Right kidney (tissue), 1 donor: Measurements from ENCODE around the gene ACSBG1.

Experiments
- DNase-seq: peaks from one replicate; pipeline ENCODE4 v3.0.0-alpha.2; 2016

The ACSBG1 gene

GRCh38 chr15:78220713-78221112 is 13.7 kb downstream of the ACSBG1 start:
- no peak for DNase-seq

DNA sequence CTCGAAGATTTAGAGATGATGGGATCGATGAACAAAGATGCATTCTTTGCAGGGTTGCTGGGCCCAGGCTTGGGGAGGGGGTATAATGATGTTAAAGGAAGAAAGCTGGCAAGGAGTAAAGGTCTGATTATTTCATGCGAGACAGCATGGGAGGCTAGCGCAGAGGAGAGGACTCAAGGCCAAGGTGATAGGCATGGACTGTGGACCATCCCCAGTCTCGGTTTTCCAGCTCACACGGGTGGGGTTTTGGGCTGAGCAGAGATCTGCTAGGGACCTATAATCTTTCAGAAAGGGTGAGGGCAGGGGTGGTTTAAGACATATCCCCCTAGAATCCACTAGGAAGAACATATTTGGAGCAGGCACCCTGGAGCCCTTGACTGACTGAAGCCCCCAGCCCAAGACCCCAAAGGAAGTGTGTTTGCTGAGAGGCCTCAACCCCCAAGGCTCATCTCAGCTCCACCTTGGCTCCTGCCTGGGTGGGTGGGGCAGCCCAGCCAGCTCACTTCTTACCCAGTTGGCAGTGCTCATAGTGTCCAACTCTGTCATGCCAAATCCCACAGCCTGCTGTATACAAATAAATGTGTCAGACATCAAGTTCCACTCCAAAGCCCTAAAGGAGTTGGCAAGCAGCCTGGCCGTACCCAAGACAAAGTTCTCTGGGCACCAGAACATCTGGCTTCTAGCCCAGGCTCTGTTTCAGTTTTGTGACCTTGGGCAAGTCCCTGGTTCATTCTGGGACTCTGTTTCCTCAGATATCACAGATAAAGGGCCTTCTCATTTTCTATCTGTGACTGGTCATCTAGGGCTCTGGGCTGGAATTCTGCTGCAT is 17.9 kb downstream of the ACSBG1 start:
- no peak for DNase-seq

DNA sequence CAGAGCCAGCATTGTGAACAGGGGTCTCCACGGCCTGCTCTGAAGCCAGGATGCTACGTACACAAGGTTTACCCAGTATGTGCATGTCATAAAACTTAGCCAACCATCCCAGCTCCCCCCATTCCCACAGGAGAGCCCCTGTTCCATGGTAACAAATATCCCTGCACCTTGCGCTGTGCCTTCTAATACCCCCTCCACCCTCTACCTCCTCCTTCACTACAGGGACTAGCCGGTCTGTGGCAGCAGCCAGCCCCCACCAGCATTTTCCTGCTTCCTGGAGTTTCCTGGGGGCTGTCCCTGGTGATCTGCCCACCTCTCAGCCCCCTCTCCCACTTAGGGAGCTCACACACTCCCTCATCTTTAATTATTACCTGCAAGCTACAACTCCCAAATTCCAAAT is 20.4 kb downstream of the ACSBG1 start:
- DNase-seq, result no peak

GRCh38 chr15:78213425-78213750 is 21.0 kb downstream of the ACSBG1 start:
- DNase-seq, result no peak

DNA sequence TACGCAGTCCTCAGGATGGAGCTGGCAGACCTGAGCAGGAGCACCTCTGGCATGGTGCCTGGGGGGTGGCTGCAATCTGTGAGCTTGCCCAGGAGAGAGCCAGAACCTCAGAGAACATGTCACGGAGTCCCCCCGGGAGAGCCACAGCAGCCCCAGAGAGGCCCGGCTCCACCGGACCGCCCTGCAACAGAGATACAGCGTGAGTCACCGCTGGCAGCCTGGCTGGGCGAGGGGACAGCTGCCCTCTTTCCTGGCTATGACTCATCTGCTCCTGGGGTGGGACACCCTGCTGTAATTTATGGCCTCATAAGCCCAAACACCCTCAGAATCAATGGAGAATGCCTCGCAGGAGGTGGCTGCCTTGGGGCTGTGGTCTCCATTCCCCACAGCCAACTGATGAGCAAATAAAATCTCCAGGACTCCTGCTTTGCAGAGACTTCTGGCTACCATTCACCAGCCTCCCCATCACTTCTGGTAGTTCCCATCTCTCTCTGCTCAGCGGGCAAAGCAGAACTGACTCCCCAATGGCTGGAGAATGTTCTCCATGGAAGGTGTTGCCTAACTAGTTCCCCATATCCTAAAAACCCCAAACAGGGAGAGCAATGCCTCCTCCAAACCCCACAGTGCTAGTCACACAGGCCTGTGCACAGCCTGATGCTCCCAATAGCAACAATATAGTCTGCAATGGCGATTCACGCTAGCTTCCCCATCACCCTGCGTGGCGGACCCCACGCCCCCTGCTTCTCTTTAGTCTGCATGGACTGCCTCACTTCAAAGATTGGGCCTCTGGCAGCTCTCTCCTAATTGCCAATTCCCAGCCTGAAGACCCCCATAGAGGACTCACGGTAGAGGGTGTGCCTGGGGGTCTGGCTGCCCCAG is 21.6 kb downstream of the ACSBG1 start:
- DNase-seq, result no peak

DNA sequence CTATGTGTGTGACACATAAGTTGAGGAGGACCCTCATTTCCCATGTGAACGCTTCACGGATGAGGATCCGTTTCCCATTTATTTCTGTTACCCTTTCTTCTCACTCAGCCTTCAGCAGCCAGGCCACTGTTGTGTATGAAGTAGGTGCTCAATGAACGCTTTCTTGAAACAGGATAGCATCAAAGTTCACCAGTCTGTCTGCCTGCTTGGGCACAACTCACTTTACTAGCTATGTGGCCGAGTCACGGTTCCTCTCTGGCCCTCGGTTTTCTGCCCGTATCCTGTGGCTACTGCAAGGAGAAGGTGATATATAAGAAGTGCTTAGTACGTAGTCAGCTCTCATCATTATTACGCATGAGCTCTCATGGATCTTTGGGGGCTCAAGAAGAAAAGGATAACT is 22.4 kb downstream of the ACSBG1 start:
- DNase-seq, result no peak

DNA sequence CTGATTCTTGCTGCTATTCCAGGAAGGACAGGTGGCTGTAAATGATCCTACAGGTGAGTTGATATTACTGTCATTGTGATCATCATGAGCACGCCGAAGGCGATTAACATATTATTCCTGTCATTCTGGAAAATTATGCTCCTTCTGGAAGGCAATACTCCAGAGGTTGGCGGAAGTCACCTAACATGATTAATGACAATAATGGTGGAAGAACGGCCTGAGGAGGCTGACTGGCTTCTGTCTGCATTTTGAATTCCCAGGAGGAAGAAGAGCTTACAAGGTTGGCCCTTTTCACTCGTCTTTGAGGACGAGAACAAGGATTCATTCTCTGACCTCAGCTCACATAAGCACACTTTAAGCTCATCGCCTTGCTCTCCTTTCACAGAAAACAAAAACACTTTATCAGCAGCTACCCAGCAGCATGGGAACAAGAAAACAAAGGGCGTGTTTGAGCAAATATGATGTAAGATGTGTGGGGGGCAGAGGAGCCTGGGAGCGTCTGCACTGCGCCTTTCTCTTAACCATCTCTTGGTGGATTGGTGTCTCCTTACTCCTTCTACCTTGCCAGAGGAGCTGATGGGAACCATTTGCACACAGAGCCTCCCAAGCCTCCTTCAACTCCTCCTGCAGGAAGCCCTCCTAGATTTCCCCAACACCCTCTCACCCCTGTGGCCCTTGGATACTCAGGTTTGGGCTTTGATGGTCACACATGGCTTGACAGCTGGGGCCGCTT is 23.0 kb downstream of the ACSBG1 start:
- DNase-seq, result no peak

DNA sequence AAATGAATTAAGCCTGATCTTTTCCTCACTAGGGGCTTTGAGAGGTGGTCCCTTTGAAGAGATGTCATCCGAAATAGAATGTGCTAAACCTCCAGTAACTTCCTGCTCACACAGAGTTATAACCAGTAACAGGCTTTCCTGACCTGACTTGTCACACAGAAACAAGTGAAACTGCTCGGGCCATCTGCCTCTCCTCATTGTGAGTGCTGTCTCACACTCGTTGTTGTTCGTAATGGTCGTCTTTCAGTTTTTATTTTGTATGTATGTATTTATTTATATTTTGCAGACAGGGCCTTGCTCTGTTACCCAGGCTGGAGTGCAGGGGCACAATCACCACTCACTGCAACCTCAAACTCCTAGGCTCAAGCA is 24.0 kb downstream of the ACSBG1 start:
- DNase-seq, result no peak

DNA sequence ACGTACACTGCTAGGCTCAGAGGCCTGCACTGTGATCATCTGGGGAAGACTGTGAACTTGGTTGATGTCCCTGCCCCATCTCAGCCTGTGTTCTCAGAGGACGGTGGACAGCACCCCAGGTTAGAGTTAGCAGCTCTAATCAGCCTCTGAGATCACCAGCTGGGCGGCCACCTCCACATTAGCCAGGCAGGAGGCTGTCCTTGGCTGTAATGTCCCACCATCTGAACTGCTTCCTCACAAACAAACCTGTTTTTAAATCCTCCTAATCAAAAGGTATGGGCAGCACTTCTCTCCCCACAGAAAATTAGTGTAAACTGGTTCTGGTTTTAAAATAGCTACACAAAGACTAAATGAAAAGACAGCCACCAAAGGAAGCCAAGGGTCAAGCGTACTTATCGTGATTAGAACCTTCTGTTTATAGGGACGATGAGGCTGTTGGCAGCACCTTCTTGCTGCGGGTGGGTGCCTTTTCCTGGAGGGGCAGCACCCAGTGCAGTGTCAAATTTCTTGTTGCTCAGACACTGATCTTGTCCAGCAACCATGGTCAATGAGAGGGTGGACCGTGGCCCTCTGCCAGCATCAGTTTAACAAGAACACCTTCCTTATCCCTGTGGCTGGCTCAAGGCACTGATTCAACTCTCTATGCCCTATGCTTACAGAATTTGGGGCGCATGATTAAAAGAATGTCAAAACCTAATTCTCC is 24.6 kb downstream of the ACSBG1 start:
- DNase-seq, result no peak

DNA sequence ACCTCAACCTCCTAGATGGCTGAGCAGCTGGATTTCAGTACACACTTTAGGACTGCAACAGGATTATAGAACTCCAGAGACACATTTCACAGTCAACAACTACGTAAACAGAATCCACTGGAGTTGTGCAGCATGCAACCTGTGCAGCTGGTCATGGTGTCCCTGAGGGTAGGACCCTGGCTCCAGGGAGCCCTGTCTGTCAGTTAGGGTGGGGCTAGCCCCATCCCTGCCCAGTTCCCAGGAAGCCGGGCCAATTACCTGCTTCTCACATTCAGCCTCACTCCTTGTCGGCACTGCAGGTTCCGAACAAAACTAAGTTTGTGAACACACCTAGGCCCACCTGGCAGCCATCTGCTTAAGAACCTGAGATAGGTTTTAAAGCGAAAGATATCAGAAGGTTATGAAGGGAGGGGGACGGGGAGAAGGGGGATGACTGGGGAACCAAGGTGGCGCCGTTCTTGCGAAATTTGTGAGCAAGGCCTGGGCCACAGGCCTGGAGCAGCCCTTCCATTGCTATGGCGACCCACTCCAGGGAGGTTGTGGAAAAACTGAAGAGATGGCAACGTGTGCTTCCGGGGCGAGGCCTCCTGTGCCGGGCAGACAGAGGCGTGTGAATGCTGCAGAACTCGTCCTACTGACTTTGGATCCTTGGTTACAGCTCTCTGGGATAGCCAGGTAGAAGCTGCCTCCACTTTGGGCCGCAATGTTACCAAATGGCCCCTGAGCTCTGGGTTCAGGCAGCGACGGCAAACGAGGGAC is 25.3 kb downstream of the ACSBG1 start:
- DNase-seq, result no peak

DNA sequence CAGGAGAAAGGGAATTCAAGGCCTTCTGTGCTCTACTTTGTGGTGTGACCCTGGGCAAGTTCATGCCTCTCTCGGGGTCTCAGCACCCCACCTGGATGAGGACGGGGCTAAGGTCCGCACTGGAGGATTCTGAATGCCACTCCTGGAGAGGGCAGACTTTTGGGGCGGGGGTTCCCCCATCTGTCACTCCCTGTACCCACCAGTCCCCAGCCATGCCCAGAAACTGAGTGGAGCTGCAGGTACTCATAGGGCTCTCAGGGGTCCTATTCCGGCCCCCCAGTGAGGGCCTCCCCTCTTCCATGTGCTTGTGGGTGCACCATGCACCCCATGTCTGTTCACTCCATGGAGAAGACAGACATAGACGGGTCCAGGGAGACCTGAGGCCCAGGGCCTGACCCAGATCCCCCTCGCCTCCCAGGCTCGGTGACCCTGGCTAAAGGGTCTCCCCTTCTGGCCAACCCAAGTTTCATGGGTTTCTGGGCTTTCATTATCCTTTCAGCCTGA is 26.0 kb downstream of the ACSBG1 start:
- no peak for DNase-seq

- no peak for DNase-seq
These were observed 26.6 kb downstream of the ACSBG1 start for GRCh38 chr15:78207641-78208340.

GRCh38 chr15:78207110-78207458 is 27.3 kb downstream of the ACSBG1 start:
- no peak for DNase-seq

- no peak for DNase-seq
These were observed 27.8 kb downstream of the ACSBG1 start for GRCh38 chr15:78206326-78207109.

DNA sequence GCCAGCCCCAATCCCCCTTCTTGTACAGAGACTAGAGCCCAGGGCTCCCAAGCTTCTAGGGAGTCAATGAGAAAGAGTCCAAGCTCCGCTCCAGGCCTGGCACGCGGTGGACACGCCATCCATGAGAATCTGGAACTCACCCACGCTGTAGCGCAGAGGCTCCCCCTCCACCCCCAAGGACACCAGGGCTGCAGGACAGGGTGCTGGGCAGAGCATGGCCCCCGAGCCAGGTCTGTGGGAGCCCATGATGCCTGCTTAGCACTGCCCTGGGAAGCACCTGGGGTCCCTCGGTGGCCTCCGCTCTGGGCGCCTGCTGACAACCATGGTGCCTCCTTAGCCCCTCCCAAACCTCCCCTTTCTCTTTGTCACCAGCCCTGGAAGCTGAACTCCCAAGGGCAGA is 28.5 kb downstream of the ACSBG1 start:
- DNase-seq, result no peak

DNA sequence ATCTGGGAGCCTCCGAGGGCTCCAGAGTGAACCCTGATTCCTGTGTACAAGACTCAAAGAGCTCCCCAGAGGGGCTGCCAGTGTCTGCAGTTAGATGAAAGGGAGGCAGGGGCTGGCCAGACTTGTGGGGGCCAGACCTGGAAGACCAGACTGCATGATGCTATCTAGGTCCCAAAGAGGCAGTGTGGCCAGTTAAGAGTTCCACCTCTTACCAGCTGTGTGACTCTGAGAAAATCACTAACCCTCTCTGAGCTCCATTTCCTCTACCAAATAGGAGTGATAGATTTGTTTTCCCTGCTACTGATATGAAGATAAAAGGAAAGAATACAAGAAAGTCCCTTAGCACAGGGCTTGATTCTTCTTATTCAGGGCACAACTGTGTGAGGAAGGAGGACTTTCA is 29.0 kb downstream of the ACSBG1 start:
- no peak for DNase-seq

DNA sequence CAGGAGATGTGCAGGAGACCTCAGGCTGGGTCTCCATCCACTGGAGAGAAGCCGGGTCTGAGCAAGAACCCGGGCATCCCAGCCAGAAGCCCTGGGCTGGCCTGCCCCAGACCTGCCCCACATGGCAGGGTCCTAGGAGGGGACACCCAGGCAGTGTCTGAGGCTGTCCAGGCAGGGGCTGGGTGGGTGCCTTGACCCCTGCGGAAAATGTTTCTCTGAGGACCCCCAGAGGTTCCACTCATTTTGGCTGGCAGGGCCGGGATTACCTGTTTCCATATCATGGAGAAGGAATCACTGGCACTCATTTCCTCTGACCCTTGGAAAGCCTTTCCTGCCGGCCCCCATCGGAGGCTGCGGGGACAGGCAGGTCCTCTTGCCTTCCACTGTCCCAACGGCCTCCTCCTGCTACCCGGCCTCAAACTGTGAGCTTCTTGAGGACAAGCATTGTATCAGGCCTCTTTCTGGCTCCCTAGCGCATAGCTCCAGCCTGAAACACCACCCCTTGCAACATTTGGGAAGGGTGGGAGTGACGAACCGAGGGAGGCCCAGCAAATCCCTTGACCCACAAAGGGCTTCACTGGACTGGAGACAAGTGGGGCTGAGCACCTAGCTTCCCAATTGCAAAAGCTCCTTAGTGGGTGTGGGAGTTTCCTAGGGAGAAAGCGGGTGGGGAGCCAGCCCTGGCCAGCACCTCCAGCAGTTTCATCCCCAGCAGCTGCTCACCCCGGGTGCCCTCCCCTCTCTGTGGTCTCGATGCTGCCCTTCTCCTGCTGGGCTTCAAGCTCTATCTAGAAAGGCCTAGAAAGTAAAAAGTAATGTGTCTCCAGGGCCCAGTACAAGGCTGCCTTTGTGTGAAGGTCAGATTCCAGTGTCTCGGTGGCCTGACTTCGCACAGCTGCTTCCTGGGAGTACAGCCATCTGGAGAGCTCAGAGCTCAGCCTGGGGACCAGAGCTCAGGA is 29.7 kb downstream of the ACSBG1 start:
- peak; percentile 39 for DNase-seq

DNA sequence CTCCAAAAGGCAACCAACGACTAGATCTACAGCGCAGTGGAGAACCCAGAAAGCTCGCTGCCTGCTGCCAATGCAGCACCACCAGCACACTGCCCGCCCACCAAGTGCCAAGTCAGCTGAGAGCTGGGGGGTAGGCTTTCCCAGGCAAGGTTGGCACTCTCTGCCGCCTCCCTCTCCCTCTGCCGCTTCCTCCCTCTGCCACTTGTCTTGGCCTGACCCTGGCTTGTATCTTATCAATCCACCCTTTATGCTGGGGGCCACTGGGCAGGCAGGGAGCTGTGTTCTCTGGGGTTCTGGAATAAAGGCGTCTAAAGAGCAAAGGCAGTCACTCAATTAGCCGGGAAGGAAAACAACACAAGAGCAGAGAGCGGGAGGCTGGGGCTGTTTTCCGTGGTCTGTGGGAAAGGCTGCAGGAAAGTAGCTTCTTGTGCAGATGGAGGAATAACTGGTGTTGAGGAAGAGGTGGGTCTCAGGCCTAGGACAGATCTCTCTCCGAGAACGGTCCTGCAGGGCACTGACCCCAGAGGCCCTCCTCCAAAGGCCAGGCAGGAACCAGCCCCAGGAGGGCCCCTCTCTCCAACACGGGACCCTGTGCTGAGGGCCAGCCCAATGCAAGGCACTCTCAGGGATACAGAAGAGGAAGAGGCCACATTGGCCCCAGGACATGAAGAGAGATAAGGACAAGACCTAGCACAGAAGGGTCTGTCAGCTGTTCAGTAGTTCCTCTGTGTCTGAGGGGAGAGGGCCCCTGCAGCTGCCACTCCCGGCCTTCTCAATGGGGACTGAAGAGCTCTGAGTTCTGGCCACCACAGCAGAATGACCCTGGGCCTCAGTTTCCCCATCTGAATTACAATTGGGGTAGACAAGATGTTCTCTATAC is 30.8 kb downstream of the ACSBG1 start:
- no peak for DNase-seq
